Stimulated activated CD4-positive, alpha-beta T cell treated with anti-CD3 and anti-CD28 coated beads, TNF-alpha, amount 100 ng/mL, for 48 hours (primary cell): ENCODE data around the gene BDH2.

Experiments
- DNase-seq, 3 donors: peaks; one replicate each; pipeline ENCODE4 v3.0.0-alpha.2; 2020; ENCODE audit warnings: low read depth in 3 of 3

Gene BDH2

GRCh38 chr4:103099691-103100392 lies at the start of gene BDH2:
Gene BDH2 (minus strand): TSS chr4:103099834. CDS start chr4:103096254, 3,580 bp downstream.
- peak in 2 of 3 donors; percentile 1 to 23 for DNase-seq

GRCh38 chr4:103144926-103145325 lies 45.3 kb upstream of the BDH2 start:
- no peak for DNase-seq

DNA sequence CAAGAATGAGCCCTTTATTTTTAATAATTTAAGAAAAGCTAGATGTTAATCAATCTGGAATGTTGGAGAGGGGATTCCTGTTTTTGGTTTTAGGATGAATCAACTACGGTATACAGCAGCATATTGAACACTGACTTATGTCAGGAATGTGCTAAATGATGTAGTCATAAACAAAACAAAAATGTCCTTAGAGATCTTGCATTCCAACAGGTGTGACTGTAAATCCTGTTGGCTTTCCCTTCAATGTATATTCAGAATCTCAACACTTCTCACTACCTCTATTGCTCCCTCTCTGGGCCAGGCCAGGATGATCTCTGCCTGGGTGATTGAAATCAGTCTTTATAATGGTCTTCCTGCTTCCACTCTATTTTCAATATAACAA lies 37.8 kb upstream of the BDH2 start:
- no peak for DNase-seq

DNA sequence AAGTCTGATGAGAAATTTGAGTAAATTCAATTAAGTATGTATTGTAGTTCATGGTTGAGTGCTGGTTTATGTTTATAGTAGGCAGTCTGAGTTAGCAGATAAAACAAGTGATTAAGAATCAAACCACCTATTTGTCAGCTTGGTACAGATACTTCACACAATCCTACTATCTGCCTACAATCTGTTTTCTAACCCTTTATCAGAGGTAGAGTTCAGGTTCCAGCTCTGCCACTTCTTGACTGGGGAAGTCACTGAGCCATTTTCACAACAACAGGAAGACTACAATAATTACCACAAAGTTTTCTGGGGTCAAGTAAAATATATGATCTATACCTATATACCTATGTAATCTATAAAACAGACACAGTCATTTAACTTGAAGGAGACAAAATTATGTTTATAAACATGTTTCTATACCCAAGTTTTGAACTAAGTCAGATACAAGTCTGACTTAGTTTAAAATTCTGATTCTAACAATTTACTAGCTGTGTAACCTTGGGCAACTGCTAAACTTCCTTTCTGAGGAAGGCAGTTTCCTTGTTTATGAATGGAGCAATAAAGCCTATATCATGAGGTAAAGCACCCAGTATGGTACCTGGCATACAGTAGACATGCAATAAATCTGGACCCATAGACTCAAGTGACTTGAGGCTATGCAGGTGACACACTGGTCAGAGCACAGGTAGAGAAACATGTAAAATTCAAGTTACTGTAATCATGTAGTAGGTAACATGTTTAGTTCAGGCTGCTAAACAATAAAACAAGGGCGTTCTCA lies 37.2 kb upstream of the BDH2 start:
- DNase-seq, result no peak

- DNase-seq, result no peak
These were observed 29.5 kb upstream of the BDH2 start for GRCh38 chr4:103129174-103129573.

GRCh38 chr4:103126126-103126525 lies 26.5 kb upstream of the BDH2 start:
- DNase-seq, result no peak

- no peak for DNase-seq
These were observed 23.5 kb upstream of the BDH2 start for GRCh38 chr4:103123114-103123513.

GRCh38 chr4:103118166-103118565 lies 18.5 kb upstream of the BDH2 start:
- no peak for DNase-seq

GRCh38 chr4:103111598-103111997 lies 12.0 kb upstream of the BDH2 start:
- DNase-seq, result no peak

DNA sequence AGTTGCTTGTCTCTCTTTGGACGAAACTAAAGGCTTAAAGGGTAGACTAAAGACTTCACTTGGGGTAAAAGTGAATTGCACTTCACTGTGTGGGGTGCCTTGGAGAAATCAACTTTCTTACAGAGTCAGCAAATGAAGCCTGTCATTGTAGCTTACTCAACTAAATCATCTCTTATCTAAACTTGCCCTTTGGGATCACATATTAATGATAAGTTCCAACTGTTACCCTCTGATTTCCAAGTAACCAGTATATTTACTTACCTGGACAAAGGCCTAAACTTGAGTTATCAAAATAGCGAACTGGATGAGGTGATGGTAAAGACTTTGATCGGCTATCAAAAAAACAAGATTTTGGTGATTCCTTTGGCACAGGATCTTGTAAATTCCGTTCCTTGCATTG lies 8.9 kb upstream of the BDH2 start:
- DNase-seq, result no peak

DNA sequence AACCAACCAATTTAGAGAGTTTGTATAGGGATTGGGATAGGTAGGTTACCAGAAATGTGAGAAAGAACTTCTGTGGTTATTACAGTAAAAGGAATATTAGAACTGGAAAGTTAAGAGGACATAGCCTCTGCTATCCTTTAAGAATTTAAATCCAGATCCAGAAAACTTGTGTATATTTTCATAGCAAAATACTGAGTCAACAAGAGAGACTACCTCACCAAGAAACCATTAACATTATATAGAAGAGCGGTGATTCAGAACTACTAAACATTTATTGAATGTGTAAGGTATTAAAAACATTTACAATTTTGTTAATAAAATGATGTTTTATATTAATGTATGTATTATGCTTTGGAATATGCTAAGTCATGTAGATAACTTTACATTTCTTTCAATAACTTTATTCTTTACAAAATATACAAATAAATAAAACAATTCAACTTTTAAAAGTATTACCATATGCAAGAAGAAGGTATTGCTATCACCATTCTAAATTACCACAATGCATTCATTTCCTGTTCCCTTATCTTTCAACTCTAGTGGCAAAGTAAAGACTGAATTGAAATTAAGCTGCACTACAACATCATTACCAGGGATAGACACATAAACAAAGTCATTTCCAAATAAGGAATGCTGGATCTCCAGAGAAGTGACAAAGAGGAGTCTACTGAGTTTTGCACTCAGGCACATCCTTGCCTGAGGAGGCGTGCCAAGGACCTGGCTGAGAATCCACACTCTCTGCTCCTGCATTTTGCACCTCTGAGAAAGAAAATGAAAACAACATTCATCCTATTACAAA lies 6.1 kb upstream of the BDH2 start:
- DNase-seq, result no peak

DNA sequence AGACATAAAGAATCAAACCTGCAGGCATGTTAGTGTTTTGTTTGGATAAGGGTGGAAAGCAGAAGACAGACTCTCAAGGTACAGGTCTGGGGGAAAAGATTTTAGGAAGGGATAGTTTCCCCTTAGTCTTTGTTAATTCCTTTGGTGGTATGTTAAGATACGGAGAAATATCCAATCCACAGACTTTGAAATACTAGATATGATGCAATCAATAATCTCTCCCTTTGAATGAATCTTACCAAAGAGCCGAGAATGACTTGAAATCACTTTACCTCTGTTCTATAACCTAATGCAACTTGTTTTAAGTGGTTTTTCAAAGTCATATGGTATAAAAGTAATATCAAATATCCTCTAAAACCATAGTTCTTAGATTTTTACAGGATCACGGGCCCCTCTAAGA lies 5.3 kb upstream of the BDH2 start:
- DNase-seq, result no peak

DNA sequence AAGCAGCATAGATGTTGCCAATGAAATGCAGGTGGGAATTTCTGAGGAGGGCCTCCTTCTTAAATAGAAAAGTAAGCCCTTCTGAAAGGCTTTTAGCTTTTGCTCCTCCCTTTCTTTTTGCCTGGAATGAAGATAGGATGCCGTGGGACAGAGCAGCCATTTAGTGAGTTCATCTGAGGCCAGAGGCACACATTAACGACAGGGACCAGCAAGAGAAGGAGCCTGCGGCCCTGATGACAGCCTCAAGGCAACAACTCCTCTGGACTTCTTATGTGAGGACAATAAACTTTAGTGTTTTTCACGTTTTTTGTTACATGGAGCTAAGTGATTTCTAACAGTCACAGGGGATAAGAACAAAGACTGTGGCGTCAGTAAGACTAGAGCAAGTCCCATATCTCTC lies 1.1 kb upstream of the BDH2 start:
- no peak for DNase-seq

DNA sequence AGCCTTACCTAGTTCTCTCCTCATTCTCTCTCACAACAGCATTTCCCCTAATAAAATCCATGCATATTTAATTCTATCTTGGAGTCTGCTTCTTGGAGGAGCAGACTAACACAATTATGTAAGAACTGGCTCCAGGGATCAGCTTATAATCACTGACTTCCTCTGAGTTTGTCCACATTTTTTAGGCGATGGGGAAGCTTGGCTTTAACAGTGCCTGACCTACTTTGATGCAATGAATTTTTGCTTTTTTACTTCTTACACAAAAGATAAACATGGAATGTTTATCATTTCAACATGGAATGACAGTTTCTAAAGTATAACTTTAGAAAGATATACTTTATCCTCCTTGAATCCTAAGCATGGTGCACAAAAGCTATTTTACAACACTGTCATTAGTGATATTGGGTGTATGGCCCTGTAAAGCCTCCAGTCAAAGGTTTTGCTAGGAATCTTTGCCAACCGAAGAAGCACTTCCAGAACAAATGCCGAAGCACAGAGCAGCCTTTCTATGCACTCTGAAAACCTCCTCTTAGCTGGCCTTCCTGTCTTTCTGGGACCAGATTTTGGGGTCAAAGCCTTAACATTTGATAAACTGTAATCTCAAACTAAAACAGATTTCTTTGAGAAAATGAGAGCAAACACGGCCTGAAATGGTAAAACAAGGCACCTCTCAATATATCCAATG lies 736 bp downstream of the BDH2 start:
- no peak for DNase-seq

DNA sequence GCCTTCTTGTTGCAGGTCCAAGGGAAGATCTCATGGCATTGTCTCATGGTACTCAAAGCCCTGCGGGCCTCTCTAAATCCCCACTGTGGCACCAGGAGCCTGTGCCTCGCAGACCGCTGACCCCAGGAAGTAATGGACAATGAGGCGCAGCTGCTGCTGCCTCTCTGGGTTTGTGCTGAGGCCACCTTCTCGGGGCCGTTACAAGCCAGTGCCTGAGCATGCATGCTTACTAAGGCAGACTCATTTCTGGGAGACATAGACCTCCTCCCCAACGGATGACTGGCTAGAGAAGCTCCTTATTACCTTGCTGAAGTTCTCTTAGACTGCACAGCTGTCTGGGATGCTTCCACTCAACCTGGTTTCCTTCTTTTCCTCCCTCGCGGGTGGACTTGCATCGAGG lies 1.3 kb downstream of the BDH2 start:
- no peak for DNase-seq

DNA sequence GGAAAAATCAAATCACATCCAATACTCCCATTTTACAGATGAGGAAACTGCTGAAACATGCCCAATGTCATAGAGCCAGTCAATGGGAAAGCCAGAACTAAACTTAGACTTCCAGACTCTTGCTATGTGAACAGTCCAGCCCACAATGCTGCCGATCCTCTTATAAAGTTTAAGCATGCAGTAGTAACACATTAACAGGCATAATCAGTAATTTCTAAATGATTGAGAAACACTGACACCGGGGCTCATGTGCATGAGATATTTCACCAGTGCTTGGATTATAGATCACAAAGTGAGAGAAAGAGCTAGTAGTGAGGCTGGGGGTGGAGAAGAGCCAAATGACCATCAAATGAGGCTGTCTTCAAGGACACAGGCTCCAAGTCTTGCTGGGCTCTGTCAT lies 2.5 kb downstream of the BDH2 start:
- DNase-seq, result no peak

GRCh38 chr4:103095080-103095479 lies 4.6 kb downstream of the BDH2 start:
- DNase-seq, result no peak

DNA sequence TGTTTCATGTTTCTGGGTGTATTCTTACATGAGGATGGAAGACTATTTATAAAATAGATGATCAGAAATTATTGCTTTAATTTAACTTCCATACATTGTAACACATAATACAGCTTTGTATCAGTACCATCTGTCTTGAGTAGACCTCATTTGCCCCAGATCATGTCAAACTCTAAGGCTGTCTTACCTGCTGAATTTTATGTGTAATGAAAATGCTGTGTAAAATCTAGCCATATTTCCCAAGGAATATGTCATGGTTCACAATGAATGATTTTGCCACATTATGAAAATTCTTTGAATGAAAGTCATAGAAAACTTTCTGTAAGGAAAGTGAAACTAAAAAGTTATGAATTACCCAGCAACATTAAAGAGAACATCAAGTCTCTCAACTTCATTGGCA lies 7.4 kb downstream of the BDH2 start:
- no peak for DNase-seq

GRCh38 chr4:103091601-103092223 lies 7.9 kb downstream of the BDH2 start:
- DNase-seq, result peak in 2 of 3 donors; percentile 2 to 40

- DNase-seq, result no peak
These were observed 10.2 kb downstream of the BDH2 start for GRCh38 chr4:103089481-103089880.

DNA sequence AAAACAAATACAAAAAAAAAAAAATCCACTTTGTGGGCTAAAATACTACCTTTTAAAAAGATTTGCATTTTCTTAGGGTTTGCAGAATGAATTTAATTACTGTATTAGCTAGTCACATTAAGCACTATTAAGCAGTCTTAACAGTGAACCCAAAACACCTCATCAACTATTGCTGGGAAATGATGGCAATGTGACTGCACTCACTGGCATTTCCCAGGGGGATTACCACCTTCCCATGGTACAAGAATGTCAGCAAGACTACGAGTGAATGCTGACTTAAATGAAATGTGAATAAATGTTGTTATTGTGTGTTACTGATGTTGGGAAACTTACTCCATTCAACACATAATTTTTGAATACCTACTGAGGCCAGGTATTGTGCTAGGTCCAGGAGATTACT lies 13.1 kb downstream of the BDH2 start:
- no peak for DNase-seq
